HL-60 (cell line): Measurements from ENCODE around the gene EML5.
A peak's percentile ranks its signal among the peaks of the same experiment; 100 is the strongest.

Source experiments
- DNase-seq, 2 experiments: peaks; one replicate each; pipeline ENCODE4 v3.0.0-alpha.2; 2010 to 2020; ENCODE audit warnings: low read depth in 1 of 2, low spot score in 1 of 2
- H3K27ac ChIP-seq: fragments of 250-450 bp; sonication (Bioruptor Pico); replicated peaks from 2 replicates; pipeline ENCODE4 v1.5.1; 2020; ENCODE audit warnings: mild to moderate bottlenecking, moderate library complexity
- H3K27me3 ChIP-seq: fragments of 250-450 bp; sonication (Bioruptor Pico); 2 replicates; pipeline ENCODE4 v1.5.1; 2021; ENCODE audit warnings: mild to moderate bottlenecking, moderate library complexity; ENCODE audit not compliant: insufficient read depth, poor library complexity, severe bottlenecking
- H3K4me3 ChIP-seq: replicated peaks from 2 replicates; pipeline ENCODE4 v1.5.1; 2011; ENCODE audit warnings: mild to moderate bottlenecking, control low read depth, low read length; ENCODE audit not compliant: insufficient read depth
- GABPA ChIP-seq: IDR thresholded peaks from 2 replicates; pipeline ENCODE4 v1.6.1; 2012; ENCODE audit warnings: low read depth
- POLR2AphosphoS5 ChIP-seq: IDR thresholded peaks from 2 replicates; pipeline ENCODE4 v1.6.1; 2012; ENCODE audit warnings: low read depth
- SPI1 ChIP-seq: IDR thresholded peaks from 2 replicates; pipeline ENCODE4 v1.6.1; 2012; ENCODE audit warnings: low read depth, mild to moderate bottlenecking, borderline replicate concordance
- TF ChIP-seq, protein P1 (sequence below): IDR thresholded peaks from 2 replicates; pipeline ENCODE4 v1.6.1; 2012; ENCODE audit warnings: low read depth; ENCODE audit not compliant: insufficient replicate concordance
- TF ChIP-seq, protein P2 (sequence below): IDR thresholded peaks from one replicate; pipeline ENCODE4 v1.5.1; 2011; ENCODE audit warnings: low read length, control low read depth, inconsistent platforms; ENCODE audit not compliant: insufficient read depth

Gene EML5

DNA sequence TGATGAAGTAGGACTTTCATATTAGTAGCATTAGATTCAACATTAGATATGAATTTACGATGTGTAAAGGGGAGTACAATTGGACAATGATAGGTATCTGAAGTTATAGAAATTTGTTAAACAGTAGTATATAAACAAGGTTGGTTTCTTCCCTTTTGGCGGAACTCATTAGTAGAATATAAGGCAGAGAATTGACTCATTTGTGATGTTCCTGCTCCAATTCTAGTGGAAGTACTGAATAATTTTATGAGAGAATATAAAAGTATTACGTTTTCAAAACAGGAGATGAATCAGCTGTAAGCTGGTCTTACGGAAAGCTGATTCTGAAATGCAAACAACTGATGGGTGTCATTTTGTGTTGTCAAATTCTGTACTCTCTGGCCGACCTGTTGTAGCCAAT, 216.5 kb downstream of the EML5 start:
- TF ChIP-seq SPI1 (no peak), POLR2AphosphoS5 (no peak), GABPA (no peak)
- TF ChIP-seq, protein P1, sequence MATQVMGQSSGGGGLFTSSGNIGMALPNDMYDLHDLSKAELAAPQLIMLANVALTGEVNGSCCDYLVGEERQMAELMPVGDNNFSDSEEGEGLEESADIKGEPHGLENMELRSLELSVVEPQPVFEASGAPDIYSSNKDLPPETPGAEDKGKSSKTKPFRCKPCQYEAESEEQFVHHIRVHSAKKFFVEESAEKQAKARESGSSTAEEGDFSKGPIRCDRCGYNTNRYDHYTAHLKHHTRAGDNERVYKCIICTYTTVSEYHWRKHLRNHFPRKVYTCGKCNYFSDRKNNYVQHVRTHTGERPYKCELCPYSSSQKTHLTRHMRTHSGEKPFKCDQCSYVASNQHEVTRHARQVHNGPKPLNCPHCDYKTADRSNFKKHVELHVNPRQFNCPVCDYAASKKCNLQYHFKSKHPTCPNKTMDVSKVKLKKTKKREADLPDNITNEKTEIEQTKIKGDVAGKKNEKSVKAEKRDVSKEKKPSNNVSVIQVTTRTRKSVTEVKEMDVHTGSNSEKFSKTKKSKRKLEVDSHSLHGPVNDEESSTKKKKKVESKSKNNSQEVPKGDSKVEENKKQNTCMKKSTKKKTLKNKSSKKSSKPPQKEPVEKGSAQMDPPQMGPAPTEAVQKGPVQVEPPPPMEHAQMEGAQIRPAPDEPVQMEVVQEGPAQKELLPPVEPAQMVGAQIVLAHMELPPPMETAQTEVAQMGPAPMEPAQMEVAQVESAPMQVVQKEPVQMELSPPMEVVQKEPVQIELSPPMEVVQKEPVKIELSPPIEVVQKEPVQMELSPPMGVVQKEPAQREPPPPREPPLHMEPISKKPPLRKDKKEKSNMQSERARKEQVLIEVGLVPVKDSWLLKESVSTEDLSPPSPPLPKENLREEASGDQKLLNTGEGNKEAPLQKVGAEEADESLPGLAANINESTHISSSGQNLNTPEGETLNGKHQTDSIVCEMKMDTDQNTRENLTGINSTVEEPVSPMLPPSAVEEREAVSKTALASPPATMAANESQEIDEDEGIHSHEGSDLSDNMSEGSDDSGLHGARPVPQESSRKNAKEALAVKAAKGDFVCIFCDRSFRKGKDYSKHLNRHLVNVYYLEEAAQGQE = no peak
- TF ChIP-seq, protein P2, sequence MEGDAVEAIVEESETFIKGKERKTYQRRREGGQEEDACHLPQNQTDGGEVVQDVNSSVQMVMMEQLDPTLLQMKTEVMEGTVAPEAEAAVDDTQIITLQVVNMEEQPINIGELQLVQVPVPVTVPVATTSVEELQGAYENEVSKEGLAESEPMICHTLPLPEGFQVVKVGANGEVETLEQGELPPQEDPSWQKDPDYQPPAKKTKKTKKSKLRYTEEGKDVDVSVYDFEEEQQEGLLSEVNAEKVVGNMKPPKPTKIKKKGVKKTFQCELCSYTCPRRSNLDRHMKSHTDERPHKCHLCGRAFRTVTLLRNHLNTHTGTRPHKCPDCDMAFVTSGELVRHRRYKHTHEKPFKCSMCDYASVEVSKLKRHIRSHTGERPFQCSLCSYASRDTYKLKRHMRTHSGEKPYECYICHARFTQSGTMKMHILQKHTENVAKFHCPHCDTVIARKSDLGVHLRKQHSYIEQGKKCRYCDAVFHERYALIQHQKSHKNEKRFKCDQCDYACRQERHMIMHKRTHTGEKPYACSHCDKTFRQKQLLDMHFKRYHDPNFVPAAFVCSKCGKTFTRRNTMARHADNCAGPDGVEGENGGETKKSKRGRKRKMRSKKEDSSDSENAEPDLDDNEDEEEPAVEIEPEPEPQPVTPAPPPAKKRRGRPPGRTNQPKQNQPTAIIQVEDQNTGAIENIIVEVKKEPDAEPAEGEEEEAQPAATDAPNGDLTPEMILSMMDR = no peak
- no peak for DNase-seq
- H3K4me3 ChIP-seq = no peak overlapping the region
- H3K27ac ChIP-seq = no peak overlapping the region
- no peaks in the 10 kb centered on the region for H3K27me3 ChIP-seq

DNA sequence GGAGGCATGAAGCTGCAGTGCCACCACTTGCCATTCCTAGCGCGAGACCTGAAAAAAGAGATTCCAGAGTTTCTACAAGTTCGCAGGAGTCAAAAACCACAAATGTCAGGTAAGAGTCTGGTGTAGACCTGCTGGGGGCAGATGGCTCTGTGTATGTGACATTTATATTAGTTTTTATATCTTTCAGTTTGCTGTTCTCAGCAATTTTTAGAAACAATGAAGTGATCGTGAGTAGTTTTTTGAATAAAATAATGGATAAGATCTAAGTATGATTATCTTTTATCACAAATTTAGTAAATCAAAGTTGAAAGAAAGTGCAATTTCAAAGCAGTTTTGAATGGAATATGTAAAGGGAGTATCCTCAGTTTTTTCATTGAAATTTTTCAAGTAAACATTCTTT, 220.6 kb downstream of the EML5 start:
- Histone ChIP-seq H3K27me3 (no peaks in the 10 kb centered on the region), H3K4me3 (no peak overlapping the region), H3K27ac (no peak overlapping the region)
- DNase-seq = no peak
- TF ChIP-seq, protein P1 = no peak
- no peak for TF ChIP-seq GABPA
- TF ChIP-seq, protein P2 = no peak

DNA sequence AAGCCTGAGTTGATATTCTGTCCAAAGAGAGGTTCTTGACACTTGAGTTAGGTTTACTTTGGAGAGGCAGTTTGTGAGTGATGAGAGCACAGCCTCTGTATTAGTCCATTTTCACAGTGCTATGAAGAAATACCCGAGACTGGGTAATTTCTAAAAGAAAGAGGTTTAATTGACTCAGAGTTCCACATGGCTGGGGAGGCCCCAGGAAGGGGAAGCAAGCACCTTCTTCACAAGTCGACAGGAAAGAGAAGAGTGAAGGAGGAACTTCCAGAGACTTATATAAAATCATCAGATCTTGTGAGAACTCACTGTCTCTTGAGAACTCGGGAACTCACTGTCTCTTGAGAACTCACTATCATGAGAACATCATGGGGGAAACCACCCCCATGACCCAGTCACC, 224.6 kb downstream of the EML5 start:
- H3K27ac ChIP-seq = no peak overlapping the region
- DNase-seq = peak; percentile 41 to 56
- TF ChIP-seq, protein P1 = no peak
- TF ChIP-seq SPI1 (no peak), POLR2AphosphoS5 (no peak), GABPA (no peak)
- TF ChIP-seq, protein P2 = no peak
- no peaks in the 10 kb centered on the region for H3K27me3 ChIP-seq
- H3K4me3 ChIP-seq = no peak overlapping the region
